A172 (cell line): ENCODE measurements around the gene ZNF700. TPM values are rescaled to one million over a fixed set of nuclear protein-coding genes. Genes with fewer than 3 reads are reported as not detected.
A peak's percentile ranks its signal among the peaks of the same experiment; 100 is the strongest.
"Not testable (repeated sequence)": the region's sequence is repeated elsewhere in the genome, so short reads cannot be mapped to it uniquely, and the experiment has no call there.

Experiments
- DNase-seq: peaks from one replicate; pipeline ENCODE4 v3.0.0-alpha.2; 2015; ENCODE audit warnings: low spot score
- total RNA-seq: library from RNA; depleted of rRNA; stranded (reverse); fragments of >200 nt; shearing (Covaris generic); gene quantifications from 2 replicates; pipeline ENCODE4 v1.2.3, GENCODE V29; 2014; rRNA removed

Gene ZNF700
- 14.7 and 17.6 TPM in 2 replicates for total RNA-seq

DNA sequence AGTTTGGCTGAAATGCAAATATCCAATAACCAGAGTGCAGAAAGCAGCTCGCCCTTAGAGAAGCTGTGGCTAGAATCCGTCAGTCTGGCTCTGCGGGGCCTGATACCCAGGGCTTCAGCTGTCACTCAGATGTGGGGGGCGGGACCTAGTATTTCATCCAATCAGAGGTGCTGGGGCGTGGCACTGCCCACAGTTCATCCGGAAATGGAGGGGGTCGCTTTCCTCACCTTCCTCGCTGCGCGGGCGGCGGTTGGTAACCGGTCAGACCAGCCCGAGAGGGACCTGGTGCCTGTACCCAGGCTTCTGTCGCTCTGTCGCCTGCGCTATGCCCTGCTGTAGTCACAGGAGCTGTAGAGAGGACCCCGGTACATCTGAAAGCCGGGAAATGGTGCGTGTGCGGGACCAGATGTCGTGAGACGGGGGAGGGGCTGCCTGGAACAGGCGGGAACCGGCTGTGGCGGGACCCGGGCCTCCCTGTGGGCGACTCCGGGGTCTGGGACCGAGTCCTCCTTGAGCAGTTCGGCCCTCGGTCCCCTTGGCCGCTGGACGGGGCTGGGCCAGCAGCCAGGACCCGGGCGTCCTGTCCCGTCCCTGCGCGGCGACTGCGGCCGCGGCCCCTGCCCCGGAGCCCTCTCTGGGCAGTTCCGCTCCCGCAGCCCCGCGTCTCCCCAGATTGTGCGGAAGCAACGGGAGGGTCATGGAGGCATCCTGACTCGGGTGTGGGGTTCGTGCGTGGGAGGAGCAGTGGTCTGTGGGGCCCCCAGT lies at the start of gene ZNF700:
ZNF700 (plus strand) TSS at position 222 of the 765 bp plus-strand sequence; CDS start at position 326, 104 bp downstream.
- DNase-seq = peak; percentile 95

DNA sequence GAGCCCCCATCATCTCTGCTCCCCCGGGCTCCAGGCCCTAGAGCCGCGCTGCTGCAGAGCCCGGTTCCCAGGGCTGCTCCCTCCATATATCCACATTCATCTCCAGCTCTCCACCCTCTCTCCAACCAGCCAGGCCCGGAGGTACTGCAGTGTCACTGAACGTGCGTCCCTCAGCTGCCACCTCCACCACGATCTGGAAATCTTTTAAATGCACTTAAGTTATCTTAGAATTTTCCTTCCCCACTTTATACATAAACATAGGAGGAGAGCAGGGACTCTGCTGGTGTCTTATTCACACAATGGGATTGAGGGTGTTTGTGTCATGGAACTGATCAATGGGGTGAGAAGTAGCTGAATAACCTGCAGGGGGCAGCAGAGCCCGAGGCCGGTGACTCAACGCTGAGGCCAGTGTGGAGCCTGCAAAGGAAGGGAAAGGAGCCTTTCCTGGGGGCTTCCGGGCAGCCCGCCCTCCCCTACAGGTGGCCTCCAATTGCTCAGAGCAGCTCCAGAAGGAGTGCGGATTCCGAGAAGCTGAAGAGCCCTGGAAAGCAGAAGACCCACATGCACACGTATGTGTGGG lies 45.1 kb upstream of the ZNF700 start:
- DNase-seq = not testable (repeated sequence)

DNA sequence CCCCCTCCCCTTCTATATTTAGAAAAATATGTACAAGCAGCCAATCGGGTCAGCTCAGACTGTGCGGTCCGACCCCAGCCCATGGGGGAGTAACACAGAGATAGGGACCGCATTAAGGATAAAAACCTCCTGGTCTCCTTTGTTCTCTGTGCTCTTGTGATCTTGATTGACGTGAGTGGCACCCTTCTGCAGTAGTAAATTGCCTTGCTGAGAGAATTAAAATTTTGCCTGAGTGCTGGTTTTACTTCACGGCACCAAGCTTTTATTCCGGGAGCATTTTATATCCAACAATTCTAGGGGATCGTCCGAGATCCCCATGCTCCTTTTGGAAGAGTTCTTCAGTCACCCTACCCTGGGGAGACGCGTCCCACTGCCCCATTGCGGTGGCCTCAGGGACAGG lies 44.3 kb upstream of the ZNF700 start:
- no peak for DNase-seq

DNA sequence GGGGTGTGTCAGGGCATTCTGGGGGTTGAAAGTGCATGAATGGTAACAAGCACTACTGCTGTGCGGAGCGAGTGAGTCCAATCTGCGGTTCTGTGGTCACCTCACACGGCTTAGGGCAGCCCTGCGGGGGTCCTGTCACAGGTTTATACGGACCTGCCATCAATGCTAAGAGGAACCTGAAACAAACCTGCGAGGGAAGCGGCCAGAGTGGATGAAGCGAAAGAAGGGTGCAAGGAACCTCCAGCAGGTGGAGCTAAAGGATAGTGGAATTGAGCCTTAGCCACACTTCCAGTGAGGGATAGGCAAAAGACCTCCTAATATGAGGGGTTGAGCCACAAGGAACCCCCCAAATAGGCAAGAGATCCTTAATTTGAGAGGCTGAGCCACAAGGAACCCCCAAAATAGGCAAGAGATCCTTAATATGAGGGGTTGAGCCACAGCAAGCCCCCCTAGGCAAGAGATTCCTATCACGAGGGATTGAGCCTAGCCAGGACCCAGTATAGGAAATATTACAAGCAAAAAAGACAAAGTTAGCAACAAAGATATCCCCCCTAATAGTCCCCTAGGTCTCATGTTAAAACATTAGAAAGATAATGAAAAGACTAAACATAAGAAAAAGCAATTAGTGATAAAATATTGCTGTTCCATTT lies 43.6 kb upstream of the ZNF700 start:
- peak; percentile 48 for DNase-seq

GRCh38 chr19:11882606-11883005 lies 42.3 kb upstream of the ZNF700 start:
- no peak for DNase-seq

DNA sequence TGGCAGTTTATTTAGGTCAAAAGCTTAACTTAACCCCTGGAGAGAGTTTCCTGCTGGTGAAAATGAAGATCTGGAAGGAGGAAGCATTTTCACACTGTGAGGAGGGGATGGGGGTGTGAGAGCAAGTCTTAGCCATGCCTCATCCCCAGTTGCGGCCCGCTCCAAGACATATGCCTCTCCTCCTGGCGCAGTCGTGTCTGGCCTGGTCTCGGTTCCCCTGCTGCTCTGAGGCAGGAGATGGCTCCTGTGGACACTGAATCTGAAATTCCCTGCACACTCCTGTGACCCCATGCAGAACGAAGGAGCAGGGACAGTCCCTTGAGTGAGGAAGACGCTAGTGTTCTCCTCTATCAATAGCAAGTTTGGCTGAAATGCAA lies 37.7 kb upstream of the ZNF700 start:
- no peak for DNase-seq

DNA sequence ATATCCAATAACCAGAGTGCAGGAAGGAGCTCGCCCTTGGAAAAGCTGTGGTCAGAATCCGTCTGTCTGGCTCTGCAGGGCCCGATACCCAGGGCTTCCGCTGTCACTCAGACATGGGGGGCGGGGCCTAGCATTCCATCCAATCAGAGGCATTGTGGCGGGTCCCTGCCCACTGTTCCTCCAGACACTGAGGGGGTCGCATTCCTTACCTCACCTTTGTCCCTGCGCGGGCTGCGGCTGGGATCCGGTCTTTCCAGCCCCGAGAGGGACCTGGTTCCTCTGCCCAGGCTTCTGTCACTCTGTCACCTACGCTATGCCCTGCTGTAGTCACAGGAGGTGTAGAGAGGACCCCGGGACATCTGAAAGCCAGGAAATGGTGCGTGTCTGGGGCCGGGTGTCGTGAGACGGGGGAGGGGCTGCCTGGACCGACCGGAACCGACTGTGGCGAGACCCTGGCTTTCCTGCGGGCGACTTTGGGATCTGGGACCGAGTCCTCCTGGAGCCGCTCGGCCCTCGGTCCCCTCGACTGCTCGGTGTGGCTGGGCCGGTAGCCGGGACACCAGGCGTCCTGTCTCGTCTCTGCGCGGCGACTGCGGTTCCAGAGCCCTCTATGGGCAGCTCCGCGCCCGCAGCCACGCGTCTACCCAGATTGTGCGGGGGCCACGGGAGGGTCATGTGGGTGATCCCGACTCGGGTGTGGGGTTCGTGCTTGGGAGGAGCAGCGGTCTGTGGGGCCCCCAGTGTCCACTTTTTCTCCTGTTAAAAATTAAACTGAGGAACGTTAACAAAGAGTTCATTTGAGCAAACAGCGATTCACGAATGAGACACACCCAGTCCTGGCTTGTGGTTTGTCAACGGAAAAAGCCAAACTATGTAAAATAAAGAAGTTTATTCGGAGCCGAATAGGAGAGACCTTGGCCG lies 37.0 kb upstream of the ZNF700 start, which contains the start of gene ZNF69:
ZNF69 (plus strand) TSS at position 172 of the 921 bp plus-strand sequence; CDS start at position 314, 142 bp downstream.
- no peak for DNase-seq

- DNase-seq = not testable (repeated sequence)
These were observed 35.0 kb upstream of the ZNF700 start for GRCh38 chr19:11889901-11890300.

DNA sequence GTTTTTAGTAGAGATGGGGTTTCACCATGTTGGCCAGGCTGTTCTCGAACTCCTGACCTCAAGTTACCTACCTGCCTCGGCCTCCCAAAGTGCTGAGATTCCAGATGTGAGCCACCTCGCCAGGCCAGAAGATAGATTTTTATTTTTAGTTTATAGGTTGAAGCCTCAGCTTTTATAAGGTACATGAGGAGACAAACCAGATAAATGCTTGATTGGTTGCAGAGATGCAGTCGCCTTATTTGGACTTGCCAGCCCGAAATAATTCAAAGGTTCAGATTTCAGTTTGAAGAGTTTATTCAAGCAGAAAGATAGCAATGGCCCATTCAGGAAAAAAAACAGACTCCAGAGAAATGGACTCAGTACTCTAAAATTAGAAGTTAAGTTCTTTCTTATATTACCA lies 34.3 kb upstream of the ZNF700 start:
- no peak for DNase-seq

DNA sequence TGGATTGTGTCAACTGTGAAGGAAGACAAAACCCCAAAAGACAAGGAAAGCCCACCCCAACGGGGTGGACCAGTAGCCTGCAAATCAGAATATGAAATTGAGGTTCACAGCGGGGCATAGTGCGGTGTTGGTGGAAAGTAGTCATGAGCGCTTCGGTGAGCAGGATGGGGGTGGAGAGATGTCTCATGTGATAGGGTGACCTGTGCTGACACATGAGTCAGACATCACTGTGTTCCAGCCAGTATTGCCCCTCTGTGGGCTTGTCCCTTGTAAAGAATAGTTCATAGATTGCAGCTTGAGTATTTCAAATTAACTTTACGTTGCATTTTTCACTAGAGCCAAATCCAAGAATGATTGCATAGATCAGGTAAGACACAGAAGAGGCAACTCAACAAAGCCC lies 30.1 kb upstream of the ZNF700 start:
- no peak for DNase-seq

GRCh38 chr19:11902228-11902627 lies 22.7 kb upstream of the ZNF700 start:
- no peak for DNase-seq

- no peak for DNase-seq
These were observed 19.0 kb upstream of the ZNF700 start for GRCh38 chr19:11905928-11906327.

DNA sequence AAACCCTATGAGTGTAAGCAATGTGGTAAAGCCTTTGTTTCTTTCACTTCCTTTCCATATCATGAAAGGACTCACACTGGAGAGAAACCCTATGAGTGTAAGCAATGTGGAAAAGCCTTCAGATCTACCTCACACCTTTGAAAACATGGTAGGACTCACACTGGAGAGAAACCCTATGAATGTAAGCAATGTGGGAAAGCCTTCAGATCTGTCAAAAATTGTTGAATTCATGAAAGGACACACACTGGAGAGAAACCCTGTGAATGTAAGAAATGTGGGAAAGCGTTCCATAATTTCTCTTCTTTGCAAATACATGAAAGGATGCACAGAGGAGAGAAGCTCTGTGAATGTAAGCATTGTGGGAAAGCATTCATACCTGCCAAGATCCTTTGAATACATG lies 13.0 kb upstream of the ZNF700 start:
- not testable (repeated sequence) for DNase-seq

DNA sequence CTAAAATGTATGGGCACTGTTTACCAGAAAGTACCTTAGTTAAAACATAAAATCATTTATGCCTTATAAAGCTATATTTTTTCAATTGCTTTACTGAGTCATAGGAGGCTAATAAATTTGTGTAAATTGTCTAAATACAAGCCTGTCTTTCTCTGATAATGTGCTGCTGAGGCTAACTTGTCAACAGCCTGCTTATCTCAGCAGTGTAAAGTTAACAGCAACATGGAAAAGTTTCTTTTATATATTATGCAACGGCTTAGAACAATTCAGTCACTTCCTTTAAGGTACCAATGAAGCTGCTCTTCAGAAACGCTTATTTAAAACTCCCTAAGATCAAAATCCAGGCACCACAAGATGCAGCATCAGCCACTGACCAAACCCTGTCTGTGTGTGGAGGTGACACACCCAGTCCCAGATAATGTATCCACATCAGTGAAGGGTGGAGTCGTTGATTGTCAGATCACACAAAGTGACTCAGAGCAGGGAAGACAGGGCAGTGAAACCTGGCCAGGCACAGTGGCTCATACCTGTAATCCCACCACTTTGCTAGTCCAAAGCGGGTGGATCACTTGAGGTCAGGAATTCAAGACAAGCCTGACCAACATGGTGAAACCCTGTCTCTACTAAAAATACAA lies 10.4 kb upstream of the ZNF700 start:
- not testable (repeated sequence) for DNase-seq

- DNase-seq = no peak
These were observed 2.9 kb upstream of the ZNF700 start for GRCh38 chr19:11921852-11922495.

DNA sequence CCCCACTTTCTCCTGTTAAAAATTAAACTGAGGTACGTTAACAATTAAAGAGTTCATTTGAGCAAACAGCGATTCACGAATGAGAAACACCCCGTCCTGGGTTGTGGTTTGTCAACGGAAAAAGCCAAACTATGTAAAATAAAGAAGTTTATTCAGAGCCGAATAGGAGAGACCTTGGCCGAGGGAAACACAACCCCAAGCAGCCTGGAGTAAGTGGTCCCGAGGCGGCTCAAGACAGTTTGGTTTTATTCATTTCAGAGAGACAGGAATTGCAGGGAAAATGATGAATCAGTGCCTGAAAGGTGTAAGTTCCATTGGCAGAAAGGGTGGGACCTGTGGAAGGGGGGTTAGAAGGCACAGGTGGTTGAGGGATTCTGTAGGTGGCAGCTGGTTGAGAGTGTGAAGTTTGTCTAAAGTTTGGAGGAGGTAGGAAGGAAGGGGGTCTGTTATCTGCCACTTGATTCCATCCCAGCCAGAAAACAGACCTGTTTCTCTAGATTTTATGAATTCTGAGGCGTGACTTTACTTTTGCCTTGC lies 812 bp downstream of the ZNF700 start:
- not testable (repeated sequence) for DNase-seq

- no peak for DNase-seq
These were observed 2.3 kb downstream of the ZNF700 start for GRCh38 chr19:11927227-11927626.

- no peak for DNase-seq
These were observed 6.1 kb downstream of the ZNF700 start for GRCh38 chr19:11931051-11931450.

DNA sequence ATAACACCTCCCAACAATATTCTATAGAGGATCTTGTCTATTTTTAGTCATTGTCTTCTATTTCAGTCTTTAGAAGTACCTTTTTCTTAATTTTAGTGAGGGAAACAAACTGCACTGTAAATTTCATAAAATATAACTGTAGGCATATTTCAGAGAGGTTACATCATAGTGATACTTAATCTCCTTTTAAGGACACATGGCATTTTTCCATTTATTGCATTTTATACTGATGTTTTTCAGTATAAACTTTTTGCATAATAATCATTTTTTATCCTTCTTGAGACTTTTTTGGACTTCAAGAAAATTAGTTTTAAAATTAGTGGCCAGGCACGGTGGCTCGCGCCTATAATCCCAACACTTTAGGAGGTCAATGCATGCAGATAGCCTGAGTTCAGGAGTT lies 6.6 kb downstream of the ZNF700 start:
- DNase-seq = no peak

DNA sequence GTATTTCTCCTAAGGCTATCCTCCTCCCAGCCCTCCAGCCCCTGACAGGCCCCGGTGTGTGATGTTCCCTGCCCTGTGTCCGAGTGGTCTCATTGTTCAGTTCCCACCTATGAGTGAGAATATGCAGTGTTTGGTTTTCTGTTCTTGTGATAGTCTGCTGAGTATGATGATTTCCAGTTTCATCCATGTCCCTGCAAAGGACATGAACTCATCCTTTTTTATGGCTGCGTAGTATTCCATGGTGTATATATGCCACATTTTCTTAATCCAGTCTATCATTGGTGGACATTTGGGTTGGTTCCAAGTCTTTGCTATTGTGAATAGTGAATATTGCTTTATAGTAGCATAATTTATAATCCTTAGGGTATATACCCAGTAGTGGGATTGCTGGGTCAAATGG lies 10.9 kb downstream of the ZNF700 start:
- DNase-seq = not testable (repeated sequence)
